ENCODE measurements around the gene SPIRE1.

Gene SPIRE1

DNA sequence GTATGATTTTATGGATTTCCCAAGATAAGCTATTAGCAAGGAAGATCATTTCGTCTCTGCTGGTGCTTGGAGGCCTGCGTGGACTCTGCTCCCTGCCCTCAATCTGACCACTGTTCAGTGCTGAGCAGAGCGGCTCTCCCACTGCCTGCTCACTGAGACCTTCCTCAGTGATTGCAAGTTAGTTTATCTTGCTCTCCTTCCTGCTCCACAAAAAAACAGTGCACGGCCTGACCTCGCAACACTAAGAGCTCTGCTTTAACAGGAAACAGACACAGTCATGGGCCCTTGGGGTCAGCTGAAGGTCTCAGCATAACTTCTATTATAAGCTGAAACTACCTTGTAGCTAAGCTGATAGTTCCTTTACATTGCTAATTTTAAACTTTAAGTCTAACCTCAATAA is 197.0 kb downstream of the SPIRE1 start:
- DNase-seq (ENCODE audit: low read depth), result no peak
- H3K4me3 ChIP-seq (ENCODE audit: low read length), result no peak overlapping the region
- no peaks in the 10 kb centered on the region for H3K9me3 ChIP-seq (ENCODE audit: control insufficient read depth, low read length)
- no peaks in the 10 kb centered on the region for H3K4me1 ChIP-seq (ENCODE audit: control insufficient read depth, insufficient read depth, low read length)
- peaks cover 67% of the 10 kb centered on the region for H3K36me3 ChIP-seq (ENCODE audit: control insufficient read depth, insufficient read depth, low read length, severe bottlenecking)
- no peaks in the 10 kb centered on the region for H3K27me3 ChIP-seq (replicated peaks; ENCODE audit: control insufficient read depth, insufficient read depth, low read length)
- H3K9ac ChIP-seq (ENCODE audit: low read length), result no peak overlapping the region

DNA sequence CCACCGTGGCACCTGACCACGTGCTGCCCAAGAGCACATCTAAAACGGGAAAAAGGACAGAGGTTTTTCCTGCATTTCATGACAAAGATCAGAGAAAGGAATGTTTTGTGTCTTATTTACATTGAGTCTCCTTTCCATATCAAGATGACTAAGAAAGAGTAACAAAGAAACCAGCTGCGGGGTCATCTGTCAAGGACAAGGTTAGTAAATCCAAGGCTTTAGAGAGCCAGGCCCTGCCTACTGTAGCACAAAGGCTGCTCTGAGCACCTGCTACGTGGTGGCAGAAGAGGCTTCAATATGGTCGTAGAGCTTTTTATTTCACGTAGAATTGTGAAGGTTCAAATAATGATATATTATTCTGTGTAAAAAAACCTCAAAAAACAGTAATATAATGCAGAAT is 199.1 kb downstream of the SPIRE1 start:
- DNase-seq (ENCODE audit: low read depth), result no peak
- Histone ChIP-seq H3K9me3 (ENCODE audit: control insufficient read depth, low read length) (no peaks in the 10 kb centered on the region), H3K4me1 (ENCODE audit: control insufficient read depth, insufficient read depth, low read length) (no peaks in the 10 kb centered on the region), H3K27me3 (replicated peaks; ENCODE audit: control insufficient read depth, insufficient read depth, low read length) (no peaks in the 10 kb centered on the region), H3K36me3 (ENCODE audit: control insufficient read depth, insufficient read depth, low read length, severe bottlenecking) (peaks cover 57% of the 10 kb centered on the region), H3K9ac (ENCODE audit: low read length) (no peak overlapping the region), H3K4me3 (ENCODE audit: low read length) (no peak overlapping the region)

DNA sequence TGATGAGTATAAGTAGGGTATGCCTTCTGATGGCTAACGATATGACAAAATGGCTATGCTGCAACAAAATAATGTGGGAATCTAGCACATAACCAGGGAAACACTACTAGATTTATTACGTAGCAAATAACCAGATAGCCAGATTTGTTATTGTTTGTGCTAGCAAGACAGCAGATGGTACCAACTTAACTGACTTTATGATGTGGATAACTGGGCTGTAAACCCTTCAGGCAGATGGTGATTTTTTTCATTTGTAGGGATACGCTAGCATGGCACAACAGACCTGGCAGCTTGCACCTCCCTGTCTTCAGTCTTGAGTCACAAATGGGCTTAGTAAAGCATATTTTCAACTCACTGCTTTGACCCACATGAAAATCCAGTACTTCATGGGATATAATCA is 201.5 kb downstream of the SPIRE1 start:
- Histone ChIP-seq H3K27me3 (replicated peaks; ENCODE audit: control insufficient read depth, insufficient read depth, low read length) (no peaks in the 10 kb centered on the region), H3K4me1 (ENCODE audit: control insufficient read depth, insufficient read depth, low read length) (no peaks in the 10 kb centered on the region), H3K36me3 (ENCODE audit: control insufficient read depth, insufficient read depth, low read length, severe bottlenecking) (peaks cover 50% of the 10 kb centered on the region), H3K9ac (ENCODE audit: low read length) (no peak overlapping the region), H3K9me3 (ENCODE audit: control insufficient read depth, low read length) (no peaks in the 10 kb centered on the region), H3K4me3 (ENCODE audit: low read length) (no peak overlapping the region)
- no peak for DNase-seq (ENCODE audit: low read depth)

DNA sequence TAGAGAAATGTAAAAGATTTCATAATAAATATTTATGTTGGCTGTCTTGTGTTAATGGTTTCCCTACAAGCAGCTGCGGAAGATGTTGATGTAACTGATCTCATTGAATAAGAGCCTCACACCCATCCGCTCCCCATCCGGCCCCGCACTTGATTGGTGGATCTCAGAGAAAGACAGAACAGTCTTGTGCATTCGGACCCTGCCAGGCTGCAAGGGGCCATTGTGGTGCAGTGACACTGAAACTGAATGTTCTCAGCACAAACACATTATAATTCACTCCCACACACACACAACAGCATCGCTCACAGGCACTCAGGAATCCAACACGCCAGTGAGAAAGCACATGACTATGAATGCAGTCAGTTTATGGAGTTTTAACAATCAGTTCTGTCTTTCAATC is 202.4 kb downstream of the SPIRE1 start:
- Histone ChIP-seq H3K4me1 (ENCODE audit: control insufficient read depth, insufficient read depth, low read length) (no peaks in the 10 kb centered on the region), H3K36me3 (ENCODE audit: control insufficient read depth, insufficient read depth, low read length, severe bottlenecking) (peaks cover 44% of the 10 kb centered on the region), H3K9me3 (ENCODE audit: control insufficient read depth, low read length) (no peaks in the 10 kb centered on the region), H3K4me3 (ENCODE audit: low read length) (no peak overlapping the region), H3K27me3 (replicated peaks; ENCODE audit: control insufficient read depth, insufficient read depth, low read length) (no peaks in the 10 kb centered on the region), H3K9ac (ENCODE audit: low read length) (no peak overlapping the region)
- no peak for DNase-seq (ENCODE audit: low read depth)

DNA sequence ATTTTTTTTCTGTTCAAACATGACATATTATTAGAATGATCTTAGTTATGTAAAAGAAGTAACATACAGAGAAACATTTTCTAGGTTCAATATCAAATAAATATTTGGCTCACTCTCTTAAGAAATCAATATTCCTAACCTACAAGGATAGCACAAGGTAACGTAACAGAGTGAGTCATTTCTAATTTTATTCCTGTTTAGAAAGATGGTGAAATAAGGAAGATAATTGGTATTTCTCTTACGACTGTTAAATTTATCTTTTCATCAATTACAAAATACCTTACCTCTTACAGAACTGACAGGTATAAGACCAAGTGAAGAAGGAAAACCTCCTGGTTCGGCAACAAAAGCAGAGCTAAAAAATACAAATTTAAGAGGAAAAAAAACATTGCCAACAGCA is 205.1 kb downstream of the SPIRE1 start:
- no peak overlapping the region for H3K4me3 ChIP-seq (ENCODE audit: low read length)
- no peak for DNase-seq (ENCODE audit: low read depth)
- peaks cover 43% of the 10 kb centered on the region for H3K36me3 ChIP-seq (ENCODE audit: control insufficient read depth, insufficient read depth, low read length, severe bottlenecking)
- no peaks in the 10 kb centered on the region for H3K27me3 ChIP-seq (replicated peaks; ENCODE audit: control insufficient read depth, insufficient read depth, low read length)
- H3K4me1 ChIP-seq (ENCODE audit: control insufficient read depth, insufficient read depth, low read length), result no peaks in the 10 kb centered on the region
- H3K9me3 ChIP-seq (ENCODE audit: control insufficient read depth, low read length), result no peaks in the 10 kb centered on the region
- no peak overlapping the region for H3K9ac ChIP-seq (ENCODE audit: low read length)

DNA sequence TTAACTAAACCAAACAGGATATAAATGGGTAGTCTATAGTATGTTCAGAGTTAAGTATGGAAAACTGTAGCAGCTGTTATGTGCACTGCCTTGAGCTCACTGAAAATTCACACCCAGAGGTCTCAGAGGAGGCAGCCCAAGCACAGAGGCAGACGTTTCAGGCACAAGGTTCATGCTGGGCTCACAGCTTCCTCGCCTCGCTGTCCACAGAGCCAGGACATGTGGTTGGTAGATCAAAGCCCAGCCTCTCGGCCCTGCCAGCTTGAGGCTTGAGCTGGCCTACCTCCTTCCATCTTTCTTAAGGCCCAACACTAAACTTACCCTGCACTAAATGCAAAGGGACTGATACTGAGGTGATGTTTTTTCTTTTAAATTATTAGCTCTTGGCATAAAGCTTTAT is 206.5 kb downstream of the SPIRE1 start:
- no peak overlapping the region for H3K4me3 ChIP-seq (ENCODE audit: low read length)
- no peak for DNase-seq (ENCODE audit: low read depth)
- H3K9me3 ChIP-seq (ENCODE audit: control insufficient read depth, low read length), result no peaks in the 10 kb centered on the region
- no peaks in the 10 kb centered on the region for H3K27me3 ChIP-seq (replicated peaks; ENCODE audit: control insufficient read depth, insufficient read depth, low read length)
- no peak overlapping the region for H3K9ac ChIP-seq (ENCODE audit: low read length)
- H3K36me3 ChIP-seq (ENCODE audit: control insufficient read depth, insufficient read depth, low read length, severe bottlenecking), result peaks cover 52% of the 10 kb centered on the region
- no peaks in the 10 kb centered on the region for H3K4me1 ChIP-seq (ENCODE audit: control insufficient read depth, insufficient read depth, low read length)

DNA sequence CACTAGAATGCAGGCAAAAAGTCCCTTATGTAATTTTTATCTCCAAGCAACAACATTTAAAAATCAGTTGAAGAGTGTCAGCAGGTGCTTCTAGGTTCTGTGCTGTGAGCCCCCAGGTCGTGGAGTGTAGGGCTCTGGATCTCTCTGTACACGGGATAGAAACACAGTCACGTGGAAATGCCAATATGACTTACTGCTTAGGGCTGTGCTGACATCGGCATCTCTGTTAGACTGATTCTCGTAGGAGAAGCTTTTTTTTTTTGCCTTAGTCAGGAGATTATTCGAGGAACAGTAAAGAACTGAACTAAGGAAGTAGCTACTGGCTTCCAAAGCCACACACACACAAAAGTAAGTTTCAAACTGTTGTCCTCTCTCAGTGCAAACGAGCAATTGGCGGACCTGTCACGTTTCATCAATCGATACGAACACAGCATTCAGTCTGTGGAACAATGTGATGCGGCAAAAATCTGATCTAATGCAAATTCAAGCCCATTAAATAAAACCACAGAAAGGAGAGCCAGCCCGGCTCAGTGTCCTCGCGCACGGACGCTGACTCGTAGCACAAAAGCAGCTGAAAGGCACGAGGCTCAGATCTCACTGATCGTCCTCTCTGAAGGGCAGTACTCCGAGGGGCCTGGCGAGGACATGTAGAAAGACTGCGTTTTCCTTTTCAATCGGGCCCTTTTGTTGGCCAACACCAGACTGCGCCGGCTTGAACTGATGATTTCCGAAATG is 208.7 kb downstream of the SPIRE1 start:
- no peak overlapping the region for H3K4me3 ChIP-seq (ENCODE audit: low read length)
- H3K27me3 ChIP-seq (replicated peaks; ENCODE audit: control insufficient read depth, insufficient read depth, low read length), result no peaks in the 10 kb centered on the region
- no peak overlapping the region for H3K9ac ChIP-seq (ENCODE audit: low read length)
- no peaks in the 10 kb centered on the region for H3K4me1 ChIP-seq (ENCODE audit: control insufficient read depth, insufficient read depth, low read length)
- DNase-seq (ENCODE audit: low read depth), result no peak
- no peaks in the 10 kb centered on the region for H3K9me3 ChIP-seq (ENCODE audit: control insufficient read depth, low read length)
- peaks cover 61% of the 10 kb centered on the region for H3K36me3 ChIP-seq (ENCODE audit: control insufficient read depth, insufficient read depth, low read length, severe bottlenecking)

DNA sequence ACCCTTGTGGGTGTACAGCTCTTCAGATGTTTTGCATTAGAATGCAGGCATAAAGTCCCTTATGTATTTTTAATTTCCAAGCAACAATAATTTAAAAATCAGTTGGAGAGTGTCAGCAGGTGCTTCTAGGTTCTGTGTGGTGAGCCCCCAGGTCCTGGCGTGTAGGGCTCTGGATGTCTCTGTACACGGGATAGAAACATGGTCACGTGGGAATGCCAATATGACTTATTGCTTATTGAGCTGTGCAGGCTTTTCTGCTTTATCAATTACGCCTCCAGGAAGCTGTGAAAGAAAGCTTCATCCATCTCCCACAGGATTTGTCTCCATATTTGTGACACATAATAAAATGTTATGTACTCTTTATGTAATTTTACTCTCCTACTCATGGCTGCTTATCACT is 212.4 kb downstream of the SPIRE1 start:
- Histone ChIP-seq H3K9ac (ENCODE audit: low read length) (no peak overlapping the region), H3K4me3 (ENCODE audit: low read length) (no peak overlapping the region), H3K36me3 (ENCODE audit: control insufficient read depth, insufficient read depth, low read length, severe bottlenecking) (peaks cover 50% of the 10 kb centered on the region), H3K9me3 (ENCODE audit: control insufficient read depth, low read length) (peaks cover 4% of the 10 kb centered on the region), H3K4me1 (ENCODE audit: control insufficient read depth, insufficient read depth, low read length) (no peaks in the 10 kb centered on the region), H3K27me3 (replicated peaks; ENCODE audit: control insufficient read depth, insufficient read depth, low read length) (no peaks in the 10 kb centered on the region)
- DNase-seq (ENCODE audit: low read depth), result no peak

DNA sequence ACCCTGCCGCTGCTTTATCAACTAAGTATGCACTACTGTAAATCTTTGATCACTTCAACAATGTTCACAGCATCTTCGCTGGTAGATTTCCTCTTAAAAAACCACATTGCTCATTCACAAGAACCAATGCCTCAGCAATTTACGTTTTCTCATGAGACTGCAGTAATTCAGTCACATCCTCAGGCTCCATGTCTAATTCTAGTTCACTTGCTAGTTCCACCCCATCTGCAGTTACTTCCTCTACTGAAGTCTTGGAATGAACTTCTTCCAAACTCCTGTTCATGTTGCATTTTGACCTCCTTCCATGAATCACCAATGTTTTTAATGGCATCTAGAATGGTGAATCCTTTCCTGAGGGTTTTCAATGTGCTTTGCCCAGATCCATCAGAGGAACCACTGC is 214.4 kb downstream of the SPIRE1 start:
- Histone ChIP-seq H3K36me3 (ENCODE audit: control insufficient read depth, insufficient read depth, low read length, severe bottlenecking) (peaks cover 43% of the 10 kb centered on the region), H3K4me3 (ENCODE audit: low read length) (no peak overlapping the region), H3K9ac (ENCODE audit: low read length) (no peak overlapping the region), H3K27me3 (replicated peaks; ENCODE audit: control insufficient read depth, insufficient read depth, low read length) (no peaks in the 10 kb centered on the region), H3K4me1 (ENCODE audit: control insufficient read depth, insufficient read depth, low read length) (no peaks in the 10 kb centered on the region), H3K9me3 (ENCODE audit: control insufficient read depth, low read length) (peaks cover 4% of the 10 kb centered on the region)
- DNase-seq (ENCODE audit: low read depth), result no peak

DNA sequence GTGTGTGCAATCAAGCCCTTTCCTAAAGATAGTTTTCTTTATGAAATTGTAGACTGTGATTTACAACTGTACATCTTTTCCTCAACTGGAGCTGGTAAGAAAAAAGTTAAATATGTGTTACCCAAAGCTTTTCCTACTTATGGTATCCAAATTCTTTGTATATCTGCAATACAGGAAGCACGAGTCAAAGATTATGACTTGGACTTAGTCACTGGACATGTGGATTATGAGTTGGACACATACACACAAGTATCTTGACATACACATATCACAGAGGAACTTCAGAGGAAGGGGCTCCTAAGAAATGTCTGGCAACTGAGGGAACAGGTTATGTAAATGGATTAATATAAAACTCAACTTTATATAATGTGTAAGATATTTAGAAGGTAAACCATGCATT is 215.0 kb downstream of the SPIRE1 start:
- Histone ChIP-seq H3K9ac (ENCODE audit: low read length) (no peak overlapping the region), H3K27me3 (replicated peaks; ENCODE audit: control insufficient read depth, insufficient read depth, low read length) (no peaks in the 10 kb centered on the region), H3K4me1 (ENCODE audit: control insufficient read depth, insufficient read depth, low read length) (no peaks in the 10 kb centered on the region), H3K9me3 (ENCODE audit: control insufficient read depth, low read length) (peaks cover 4% of the 10 kb centered on the region), H3K36me3 (ENCODE audit: control insufficient read depth, insufficient read depth, low read length, severe bottlenecking) (peaks cover 37% of the 10 kb centered on the region), H3K4me3 (ENCODE audit: low read length) (no peak overlapping the region)
- DNase-seq (ENCODE audit: low read depth), result no peak

DNA sequence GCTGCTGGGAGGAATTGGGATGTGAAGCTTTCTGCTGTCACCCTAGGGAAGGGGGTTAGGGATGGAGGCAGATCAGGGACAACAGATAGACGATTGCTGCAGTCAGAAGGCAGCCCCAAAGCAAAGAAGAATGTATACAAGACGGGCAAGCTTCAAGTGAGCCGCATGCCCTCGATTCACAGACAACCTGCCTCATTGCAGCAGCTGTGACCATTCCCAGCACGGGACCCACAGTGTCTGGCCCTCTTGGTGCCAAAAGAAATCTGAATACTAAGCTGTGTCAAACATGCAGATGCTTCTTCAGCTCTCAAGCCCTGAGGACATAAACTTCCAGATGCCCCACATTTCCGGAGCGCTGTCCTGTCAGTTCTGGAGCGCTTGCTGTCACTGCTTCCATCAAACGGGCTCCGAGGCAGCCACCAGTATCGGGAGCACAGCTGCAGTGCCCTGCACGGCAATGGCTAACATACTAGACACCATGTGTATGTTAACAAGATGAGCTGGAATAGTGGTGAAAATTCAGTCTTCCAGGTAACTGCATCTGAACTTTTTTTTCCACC is 216.4 kb downstream of the SPIRE1 start:
- peaks cover 27% of the 10 kb centered on the region for H3K36me3 ChIP-seq (ENCODE audit: control insufficient read depth, insufficient read depth, low read length, severe bottlenecking)
- H3K4me1 ChIP-seq (ENCODE audit: control insufficient read depth, insufficient read depth, low read length), result no peaks in the 10 kb centered on the region
- no peaks in the 10 kb centered on the region for H3K27me3 ChIP-seq (replicated peaks; ENCODE audit: control insufficient read depth, insufficient read depth, low read length)
- DNase-seq (ENCODE audit: low read depth), result no peak
- H3K9me3 ChIP-seq (ENCODE audit: control insufficient read depth, low read length), result peaks cover 4% of the 10 kb centered on the region
- no peak overlapping the region for H3K4me3 ChIP-seq (ENCODE audit: low read length)
- H3K9ac ChIP-seq (ENCODE audit: low read length), result no peak overlapping the region

DNA sequence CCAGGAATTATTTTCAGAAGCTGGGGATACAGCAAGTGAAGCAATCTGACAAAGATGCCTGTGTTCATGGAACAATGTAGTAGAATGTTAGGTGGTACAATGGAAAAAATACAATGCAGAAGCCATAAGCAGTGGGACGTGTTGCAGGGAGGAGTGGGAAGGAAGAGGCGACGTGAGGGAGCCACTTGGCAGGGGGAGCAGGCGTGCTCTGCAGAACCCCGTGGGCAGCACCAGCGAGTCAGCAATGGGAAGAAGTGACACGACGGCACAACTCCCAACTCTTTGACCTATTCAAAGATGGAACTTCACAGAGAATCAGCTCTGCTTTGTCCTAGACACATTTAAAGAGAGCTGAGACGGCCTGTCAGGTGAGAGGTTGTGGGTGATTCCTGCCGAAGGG is 219.7 kb downstream of the SPIRE1 start:
- Histone ChIP-seq H3K9ac (ENCODE audit: low read length) (no peak overlapping the region), H3K36me3 (ENCODE audit: control insufficient read depth, insufficient read depth, low read length, severe bottlenecking) (peaks cover 5% of the 10 kb centered on the region), H3K4me3 (ENCODE audit: low read length) (no peak overlapping the region), H3K9me3 (ENCODE audit: control insufficient read depth, low read length) (no peaks in the 10 kb centered on the region), H3K27me3 (replicated peaks; ENCODE audit: control insufficient read depth, insufficient read depth, low read length) (no peaks in the 10 kb centered on the region), H3K4me1 (ENCODE audit: control insufficient read depth, insufficient read depth, low read length) (no peaks in the 10 kb centered on the region)
- DNase-seq (ENCODE audit: low read depth), result no peak
